ENCODE measurements around the gene SFI1. TPM values are rescaled to one million over a fixed set of nuclear protein-coding genes. Genes with fewer than 3 reads are reported as not detected.
A peak's percentile ranks its signal among the peaks of the same experiment; 100 is the strongest.
"Not testable (repeated sequence)": the region's sequence is repeated elsewhere in the genome, so short reads cannot be mapped to it uniquely, and the experiment has no call there.

Gene SFI1
- total and polyA plus RNA-seq, 4 donors: 14.0 to 46.0 (median 32.7) TPM

DNA sequence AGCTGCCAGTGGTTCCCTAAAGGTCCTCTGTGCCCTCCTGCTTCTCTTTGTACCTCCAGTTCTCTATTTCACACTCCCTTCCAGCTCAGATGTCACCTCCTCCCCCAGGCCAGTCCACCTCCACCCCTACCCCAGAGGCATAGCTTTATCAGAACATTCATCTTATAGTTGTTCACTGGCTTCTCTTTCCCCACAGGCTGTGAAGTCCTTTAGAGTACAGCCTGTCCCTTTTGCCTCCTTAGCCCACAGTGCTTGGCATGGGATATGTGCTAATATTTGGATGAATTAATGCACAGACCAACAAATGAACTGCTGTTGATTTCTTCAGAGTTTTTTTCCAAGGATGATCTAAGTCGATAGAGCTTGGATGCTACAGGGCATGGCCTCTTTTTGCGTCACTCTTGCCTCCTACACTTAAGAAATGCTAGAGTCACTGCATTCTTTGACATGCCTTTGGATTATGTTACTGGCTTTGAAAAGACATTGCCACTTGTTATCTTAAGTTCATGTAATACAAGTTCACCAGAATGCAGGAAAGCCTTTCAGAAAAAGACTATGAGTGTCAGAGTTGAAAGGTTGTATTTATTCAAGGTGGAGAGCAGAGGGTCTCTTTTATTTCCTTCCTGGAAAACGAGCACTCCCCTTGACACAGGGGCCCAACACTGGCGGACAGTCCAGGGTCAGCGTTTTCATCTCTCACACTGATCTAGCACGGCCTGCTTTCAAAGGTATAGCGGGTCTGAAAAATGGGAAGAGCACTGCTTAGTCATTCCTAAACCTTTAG, 90.0 kb downstream of the SFI1 start:
- WGBS, 2 donors: 76 to 82% methylated on average over 7 of the region's 7 CpGs
- Histone ChIP-seq H3K36me3 (ENCODE audit: control insufficient read depth in 4 of 4, insufficient read depth in 4 of 4, low read length in 4 of 4) (peaks cover 2 to 20% (median 8%) of the 10 kb centered on the region in 4 donors), H3K27ac (ENCODE audit: low read depth in 1 of 2, low read length in 1 of 2) (peak overlapping the region in 1 of 2 donors; percentile 50), H3K4me3 (no peak overlapping the region), H3K4me1 (ENCODE audit: control insufficient read depth in 5 of 5, insufficient read depth in 5 of 5, low read length in 5 of 5) (no peaks in the 10 kb centered on the region), H3K9me3 (ENCODE audit: control insufficient read depth in 4 of 4, insufficient read depth in 3 of 4, low read length in 3 of 4) (no peaks in the 10 kb centered on the region), H3K27me3 (ENCODE audit: control insufficient read depth in 3 of 3, insufficient read depth in 3 of 3, low read length in 2 of 3) (no peaks in the 10 kb centered on the region), H3K9ac (ENCODE audit: insufficient read depth in 1 of 2, low read length in 2 of 2) (no peak overlapping the region)
- DNase-seq: peak in 1 of 3 donors; percentile 3
- ATAC-seq (ENCODE audit: insufficient read depth, low FRiP score): peak; percentile 19
- TF ChIP-seq CTCF (IDR thresholded peaks at IDR 0.05; ENCODE audit: control extremely low read depth, extremely low read depth): no peak

- TF ChIP-seq CTCF (IDR thresholded peaks at IDR 0.05; ENCODE audit: control extremely low read depth, extremely low read depth): no peak
- no peak overlapping the region for H3K9ac ChIP-seq (ENCODE audit: insufficient read depth in 1 of 2, low read length in 2 of 2)
- WGBS, 2 donors: 75 to 87% methylated on average over 6 of the region's 6 CpGs
- H3K27ac ChIP-seq (ENCODE audit: low read depth in 1 of 2, low read length in 1 of 2): no peak overlapping the region
- no peaks in the 10 kb centered on the region for H3K4me1 ChIP-seq (ENCODE audit: control insufficient read depth in 5 of 5, insufficient read depth in 5 of 5, low read length in 5 of 5)
- H3K4me3 ChIP-seq: no peak overlapping the region
- DNase-seq (no peak), ATAC-seq (ENCODE audit: insufficient read depth, low FRiP score) (no peak)
- H3K27me3 ChIP-seq (ENCODE audit: control insufficient read depth in 3 of 3, insufficient read depth in 3 of 3, low read length in 2 of 3): no peaks in the 10 kb centered on the region
- H3K9me3 ChIP-seq (ENCODE audit: control insufficient read depth in 4 of 4, insufficient read depth in 3 of 4, low read length in 3 of 4): no peaks in the 10 kb centered on the region
- H3K36me3 ChIP-seq (ENCODE audit: control insufficient read depth in 4 of 4, insufficient read depth in 4 of 4, low read length in 4 of 4): peaks cover 2 to 16% (median 7%) of the 10 kb centered on the region in 4 donors
Observed at GRCh38 chr22:31588970-31589675, 92.8 kb downstream of the SFI1 start.

GRCh38 chr22:31590161-31590560, 93.8 kb downstream of the SFI1 start:
- H3K27me3 ChIP-seq (ENCODE audit: control insufficient read depth in 3 of 3, insufficient read depth in 3 of 3, low read length in 2 of 3); H3K9me3 ChIP-seq (ENCODE audit: control insufficient read depth in 4 of 4, insufficient read depth in 3 of 4, low read length in 3 of 4); H3K27ac ChIP-seq (ENCODE audit: low read depth in 1 of 2, low read length in 1 of 2); H3K4me1 ChIP-seq (ENCODE audit: control insufficient read depth in 5 of 5, insufficient read depth in 5 of 5, low read length in 5 of 5); ATAC-seq (ENCODE audit: insufficient read depth, low FRiP score); DNase-seq; H3K9ac ChIP-seq (ENCODE audit: insufficient read depth in 1 of 2, low read length in 2 of 2); H3K4me3 ChIP-seq: not testable (repeated sequence)
- WGBS, 2 donors: 100% methylated on average over 1 of the region's 2 CpGs; no CpG with 5 or more reads in 1 of the 2 donors
- H3K36me3 ChIP-seq (ENCODE audit: control insufficient read depth in 4 of 4, insufficient read depth in 4 of 4, low read length in 4 of 4): peaks cover 2 to 16% (median 6%) of the 10 kb centered on the region in 4 donors

DNA sequence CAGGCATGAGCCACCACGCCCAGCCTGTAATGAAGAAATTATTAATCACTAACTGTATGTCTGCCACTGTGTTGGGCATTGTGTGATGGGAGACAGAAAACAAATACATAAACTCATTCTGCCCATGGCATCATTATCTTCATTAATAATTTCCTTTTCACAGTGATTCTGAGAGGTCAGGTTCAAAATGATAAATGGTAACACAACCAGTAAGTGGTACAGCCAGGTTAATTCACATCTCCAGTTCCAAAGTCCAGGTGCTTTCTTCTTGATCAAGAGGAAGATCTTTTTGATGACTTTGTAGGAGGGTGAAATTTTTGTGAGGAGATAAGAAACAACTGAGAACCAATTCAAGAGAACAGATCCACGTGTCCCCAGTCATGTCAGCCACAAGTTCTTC, 98.9 kb downstream of the SFI1 start:
- Histone ChIP-seq H3K4me3 (no peak overlapping the region), H3K4me1 (ENCODE audit: control insufficient read depth in 5 of 5, insufficient read depth in 5 of 5, low read length in 5 of 5) (no peaks in the 10 kb centered on the region), H3K27me3 (ENCODE audit: control insufficient read depth in 3 of 3, insufficient read depth in 3 of 3, low read length in 2 of 3) (no peaks in the 10 kb centered on the region), H3K27ac (ENCODE audit: low read depth in 1 of 2, low read length in 1 of 2) (no peak overlapping the region), H3K9me3 (ENCODE audit: control insufficient read depth in 4 of 4, insufficient read depth in 3 of 4, low read length in 3 of 4) (no peaks in the 10 kb centered on the region), H3K36me3 (ENCODE audit: control insufficient read depth in 4 of 4, insufficient read depth in 4 of 4, low read length in 4 of 4) (no peaks in the 10 kb centered on the region), H3K9ac (ENCODE audit: insufficient read depth in 1 of 2, low read length in 2 of 2) (no peak overlapping the region)
- TF ChIP-seq CTCF (IDR thresholded peaks at IDR 0.05; ENCODE audit: control extremely low read depth, extremely low read depth): no peak
- no peak for DNase-seq
- ATAC-seq (ENCODE audit: insufficient read depth, low FRiP score): no peak
- WGBS, 2 donors: 95% methylated on average over 2 of the region's 2 CpGs
